Kidney (tissue), 14 donors: Measurements from ENCODE around the gene GALNT8. TPM values are rescaled to one million over a fixed set of nuclear protein-coding genes. Genes with fewer than 3 reads are reported as not detected.

Experiments used
- DNase-seq, 5 donors: peaks; one replicate each; pipeline ENCODE4 v3.0.0-alpha.2; 2013 to 2020
- FAIRE-seq: peaks from 2 replicates; lab custom pipeline; 2012; peaks lifted over from hg19 to GRCh38; lab: Jason Lieb, UNC
- H3K27ac ChIP-seq, 2 donors: one replicate each; pipeline ENCODE4 v1.7.0; 2013; ENCODE audit warnings: low read depth in 2 of 2, low read length in 2 of 2, inconsistent platforms in 1 of 2
- H3K27me3 ChIP-seq: one replicate; pipeline ENCODE4 v1.7.1; 2013; ENCODE audit warnings: low read length, inconsistent platforms; ENCODE audit not compliant: control insufficient read depth, insufficient read depth
- H3K36me3 ChIP-seq, 3 donors: one replicate each; pipeline versions ENCODE4 v1.7.0 to v1.7.1; 2013; ENCODE audit warnings: low read length in 3 of 3, control low read depth in 1 of 3, inconsistent platforms in 1 of 3; ENCODE audit not compliant: insufficient read depth in 3 of 3, control insufficient read depth in 2 of 3
- H3K4me1 ChIP-seq, 3 donors: one replicate each; pipeline versions ENCODE4 v1.7.0 to v1.7.1; 2013; ENCODE audit warnings: low read length in 3 of 3, inconsistent platforms in 1 of 3, low read depth in 1 of 3; ENCODE audit not compliant: control insufficient read depth in 2 of 3, insufficient read depth in 2 of 3
- H3K4me3 ChIP-seq, 3 donors: one replicate each; pipeline versions ENCODE4 v1.7.0 to v1.8.1; 2013; ENCODE audit warnings: low read length in 3 of 3, control low read depth in 1 of 3, inconsistent platforms in 1 of 3
- H3K9ac ChIP-seq, 3 donors: one replicate each; pipeline versions ENCODE4 v1.7.0 to v1.7.1; 2013; ENCODE audit warnings: low read length in 3 of 3, control low read depth in 1 of 3, inconsistent platforms in 1 of 3
- H3K9me3 ChIP-seq, 3 donors: one replicate each; pipeline versions ENCODE4 v1.7.0 to v1.7.1; 2013; ENCODE audit warnings: low read length in 3 of 3, control low read depth in 1 of 3, inconsistent platforms in 1 of 3; ENCODE audit not compliant: control insufficient read depth in 2 of 3, insufficient read depth in 1 of 3
- intact Hi-C: fragments of 100-400 bp; cut with DNase I; formaldehyde crosslinking; loops from one replicate; pipeline ENCODE4 v1.11.1; 2022
- polyA plus RNA-seq: library from polyadenylated mRNA; stranded (reverse); fragments of 350-450 nt; fragmentation: Illumina TruSeq; extraction: RNeasy Lipid Tissue Mini Kit (QIAGEN cat#74804); gene quantifications from one replicate; pipeline ENCODE4 v1.2.3, GENCODE V29; 2014; ENCODE audit warnings: low read depth, low replicate concordance; ENCODE audit not compliant: insufficient read depth
- total RNA-seq: library from RNA; stranded (reverse); fragmentation: NEBNext Ultra II Directional; extraction: Animal tissue kit (Norgen Biotek cat#: 25700); gene quantifications from one replicate; pipeline ENCODE4 v1.2.1, GENCODE V29; 2021
- TF ChIP-seq, protein P1 (sequence below): IDR thresholded peaks from 3 replicates; pipeline ENCODE4 v1.5.1; 2012; ENCODE audit warnings: mild to moderate bottlenecking, moderate library complexity, borderline replicate concordance; ENCODE audit not compliant: insufficient read depth; ENCODE audit errors: extremely low read depth
- donor health status: control.
- donor health status: control.
- donor health status: control.
- donor health status: control.
- donor health status: control.
- donor health status: DM: yes; HTN: yes; CAD: no.
- donor health status: Normal renal cell carcinoma (clear cell type).

Gene GALNT8
- total and polyA plus RNA-seq, 2 donors from 2014 or later, result 0.25 to 1.4 TPM

DNA sequence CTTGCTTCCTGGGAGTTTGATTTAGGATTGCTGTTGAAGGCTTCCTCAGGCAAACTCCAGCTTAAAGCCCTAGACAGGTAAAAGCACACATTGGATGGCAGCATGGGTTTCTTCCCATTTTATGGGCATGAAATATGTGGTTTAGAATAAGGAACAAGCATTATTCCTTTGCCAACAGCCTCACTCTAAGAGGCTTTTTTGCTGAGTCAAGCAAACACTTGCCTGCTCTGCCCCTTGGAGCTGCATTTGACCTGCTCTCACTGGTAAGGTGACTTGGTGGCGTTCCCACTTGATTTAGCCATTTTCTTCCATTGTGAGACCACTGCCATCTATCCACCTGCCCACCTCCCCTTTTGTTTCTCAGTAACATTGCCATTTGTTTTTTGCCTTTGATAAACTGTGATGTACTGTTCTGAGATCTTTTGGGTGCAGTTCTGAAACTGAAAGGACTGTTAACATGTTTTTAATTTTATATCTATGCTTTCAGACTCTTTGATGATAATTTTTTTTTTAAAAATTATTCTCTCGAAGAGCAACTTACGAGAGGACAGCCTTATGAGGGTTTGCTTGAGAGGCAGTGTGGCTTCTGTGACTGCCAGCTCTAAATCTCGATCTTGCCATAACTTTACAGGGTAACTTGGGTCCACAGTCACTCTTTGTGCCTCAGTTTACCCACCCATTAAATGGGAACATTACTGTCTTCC, 92.6 kb downstream of the GALNT8 start:
- DNase-seq (no peak), FAIRE-seq (no peak)
- Histone ChIP-seq H3K36me3 (no peaks in the 10 kb centered on the region), H3K4me3 (no peak overlapping the region), H3K9me3 (no peaks in the 10 kb centered on the region), H3K27ac (no peak overlapping the region), H3K4me1 (no peaks in the 10 kb centered on the region), H3K9ac (no peak overlapping the region), H3K27me3 (peaks cover 10% of the 10 kb centered on the region)
- TF ChIP-seq, protein P1, sequence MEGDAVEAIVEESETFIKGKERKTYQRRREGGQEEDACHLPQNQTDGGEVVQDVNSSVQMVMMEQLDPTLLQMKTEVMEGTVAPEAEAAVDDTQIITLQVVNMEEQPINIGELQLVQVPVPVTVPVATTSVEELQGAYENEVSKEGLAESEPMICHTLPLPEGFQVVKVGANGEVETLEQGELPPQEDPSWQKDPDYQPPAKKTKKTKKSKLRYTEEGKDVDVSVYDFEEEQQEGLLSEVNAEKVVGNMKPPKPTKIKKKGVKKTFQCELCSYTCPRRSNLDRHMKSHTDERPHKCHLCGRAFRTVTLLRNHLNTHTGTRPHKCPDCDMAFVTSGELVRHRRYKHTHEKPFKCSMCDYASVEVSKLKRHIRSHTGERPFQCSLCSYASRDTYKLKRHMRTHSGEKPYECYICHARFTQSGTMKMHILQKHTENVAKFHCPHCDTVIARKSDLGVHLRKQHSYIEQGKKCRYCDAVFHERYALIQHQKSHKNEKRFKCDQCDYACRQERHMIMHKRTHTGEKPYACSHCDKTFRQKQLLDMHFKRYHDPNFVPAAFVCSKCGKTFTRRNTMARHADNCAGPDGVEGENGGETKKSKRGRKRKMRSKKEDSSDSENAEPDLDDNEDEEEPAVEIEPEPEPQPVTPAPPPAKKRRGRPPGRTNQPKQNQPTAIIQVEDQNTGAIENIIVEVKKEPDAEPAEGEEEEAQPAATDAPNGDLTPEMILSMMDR, result no peak
- intact Hi-C loops, result no loop called here

GRCh38 chr12:4813741-4814140, 93.5 kb downstream of the GALNT8 start:
- no peak for FAIRE-seq
- no peak overlapping the region for H3K9ac ChIP-seq
- H3K36me3 ChIP-seq, result no peaks in the 10 kb centered on the region
- no peaks in the 10 kb centered on the region for H3K4me1 ChIP-seq
- H3K27ac ChIP-seq, result no peak overlapping the region
- H3K9me3 ChIP-seq, result no peaks in the 10 kb centered on the region
- peaks cover 5% of the 10 kb centered on the region for H3K27me3 ChIP-seq
- H3K4me3 ChIP-seq, result no peak overlapping the region
- TF ChIP-seq, protein P1, result no peak
- intact Hi-C loops, result no loop called here
- DNase-seq, result no peak

GRCh38 chr12:4814485-4814884, 94.3 kb downstream of the GALNT8 start:
- intact Hi-C loops, result no loop called here
- H3K4me1 ChIP-seq, result no peaks in the 10 kb centered on the region

More at GRCh38 chr12:4814485-4814884, 94.3 kb downstream of the GALNT8 start:
- Histone ChIP-seq H3K9me3 (no peaks in the 10 kb centered on the region), H3K4me3 (no peak overlapping the region), H3K9ac (no peak overlapping the region), H3K27me3 (peaks cover 5% of the 10 kb centered on the region), H3K27ac (no peak overlapping the region), H3K36me3 (no peaks in the 10 kb centered on the region)
- TF ChIP-seq, protein P1, result no peak
- FAIRE-seq (no peak), DNase-seq (no peak)
